Mesothelial cell of epicardium (in vitro differentiated cells): ENCODE measurements around the gene AS3MT. TPM values are rescaled to one million over a fixed set of nuclear protein-coding genes. Genes with fewer than 3 reads are reported as not detected.
"Not testable (repeated sequence)": the region's sequence is repeated elsewhere in the genome, so short reads cannot be mapped to it uniquely, and the experiment has no call there.

ENCODE experiments used
- DNase-seq, 2 experiments: peaks; one replicate each; pipeline ENCODE4 v3.0.0; 2021; ENCODE audit warnings: low spot score in 2 of 2; ENCODE audit not compliant: unreplicated experiment in 2 of 2
- H3K27ac Mint-ChIP-seq: 2 replicates; pipeline ENCODE4 v1.8.0; 2021; ENCODE audit warnings: mixed read lengths
- H3K27me3 Mint-ChIP-seq: 2 replicates; pipeline ENCODE4 v1.8.0; 2021; ENCODE audit warnings: low read depth, mixed read lengths
- H3K36me3 Mint-ChIP-seq: 2 replicates; pipeline ENCODE4 v1.8.0; 2021; ENCODE audit warnings: mixed read lengths
- H3K4me1 Mint-ChIP-seq: 2 replicates; pipeline ENCODE4 v1.8.0; 2021; ENCODE audit warnings: mixed read lengths
- H3K4me3 Mint-ChIP-seq: 2 replicates; pipeline ENCODE4 v1.8.0; 2021; ENCODE audit warnings: mild to moderate bottlenecking, moderate library complexity, mixed read lengths
- H3K9me3 Mint-ChIP-seq: 2 replicates; pipeline ENCODE4 v1.8.0; 2021; ENCODE audit warnings: mixed read lengths
- CTCF ChIP-seq: fragments of 200-600 bp; sonication (generic); IDR thresholded peaks from one replicate; pipeline ENCODE4 v1.5.0; 2021; ENCODE audit warnings: antibody characterized with exemption; ENCODE audit not compliant: unreplicated experiment
- total RNA-seq: library from RNA; stranded (reverse); gene quantifications from 3 replicates; pipeline ENCODE4 v1.2.1, GENCODE V29; 2021

AS3MT gene
- total RNA-seq, 1 donor from 2014 or later: 8.7 TPM

- peaks cover 12% of the 10 kb centered on the region for H3K36me3 Mint-ChIP-seq
- H3K9me3 Mint-ChIP-seq: peaks cover 22% of the 10 kb centered on the region
- H3K4me1 Mint-ChIP-seq: peaks cover 5% of the 10 kb centered on the region
- H3K4me3 Mint-ChIP-seq: no peak within 1 kb of the TSS
- no peak within 1 kb of the TSS for H3K27ac Mint-ChIP-seq
- peak in 1 of 2 experiments; percentile 45 for DNase-seq
- peaks cover 12% of the 10 kb centered on the region for H3K27me3 Mint-ChIP-seq
- TF ChIP-seq CTCF: no peak
Measured at GRCh38 chr10:102837230-102837721, 32.0 kb upstream of the AS3MT start, which contains the start of gene CYP17A1. Gene CYP17A1 (minus strand): TSS chr10:102837413. CDS start chr10:102837361, 52 bp downstream.

- H3K27ac Mint-ChIP-seq, H3K4me3 Mint-ChIP-seq, H3K4me1 Mint-ChIP-seq, DNase-seq: not testable (repeated sequence)
- H3K9me3 Mint-ChIP-seq: peaks cover 22% of the 10 kb centered on the region
- H3K27me3 Mint-ChIP-seq: peaks cover 12% of the 10 kb centered on the region
- H3K36me3 Mint-ChIP-seq: peaks cover 12% of the 10 kb centered on the region
Measured at GRCh38 chr10:102838276-102838927, 30.9 kb upstream of the AS3MT start.

GRCh38 chr10:102841827-102842345, 27.4 kb upstream of the AS3MT start:
- Mint-ChIP-seq H3K4me3 (no peak overlapping the region), H3K9me3 (peaks cover 39% of the 10 kb centered on the region), H3K4me1 (peaks cover 5% of the 10 kb centered on the region), H3K36me3 (peaks cover 17% of the 10 kb centered on the region), H3K27me3 (peaks cover 12% of the 10 kb centered on the region), H3K27ac (no peak overlapping the region)
- no peak for TF ChIP-seq CTCF
- no peak for DNase-seq

- DNase-seq, H3K4me3 Mint-ChIP-seq, H3K4me1 Mint-ChIP-seq, H3K27ac Mint-ChIP-seq, H3K36me3 Mint-ChIP-seq: not testable (repeated sequence)
- Mint-ChIP-seq H3K27me3 (peaks cover 12% of the 10 kb centered on the region), H3K9me3 (peaks cover 34% of the 10 kb centered on the region)
Measured at GRCh38 chr10:102843139-102843538, 26.1 kb upstream of the AS3MT start.

- not testable (repeated sequence) for H3K4me3 Mint-ChIP-seq, H3K4me1 Mint-ChIP-seq, H3K27ac Mint-ChIP-seq, DNase-seq, H3K36me3 Mint-ChIP-seq
- H3K27me3 Mint-ChIP-seq: peaks cover 12% of the 10 kb centered on the region
- H3K9me3 Mint-ChIP-seq: peaks cover 24% of the 10 kb centered on the region
Measured at GRCh38 chr10:102844190-102844776, 25.0 kb upstream of the AS3MT start.

GRCh38 chr10:102845352-102845902, 23.8 kb upstream of the AS3MT start:
- Mint-ChIP-seq H3K27ac (no peak overlapping the region), H3K4me1 (no peaks in the 10 kb centered on the region), H3K36me3 (peaks cover 5% of the 10 kb centered on the region), H3K4me3 (no peak overlapping the region), H3K9me3 (peaks cover 20% of the 10 kb centered on the region), H3K27me3 (peaks cover 5% of the 10 kb centered on the region)
- TF ChIP-seq CTCF: no peak
- no peak for DNase-seq

GRCh38 chr10:102850025-102850518, 19.2 kb upstream of the AS3MT start:
- H3K27me3 Mint-ChIP-seq: no peaks in the 10 kb centered on the region
- peaks cover 3% of the 10 kb centered on the region for H3K4me1 Mint-ChIP-seq
- no peak for DNase-seq
- no peak for TF ChIP-seq CTCF
- no peaks in the 10 kb centered on the region for H3K36me3 Mint-ChIP-seq
- no peak overlapping the region for H3K4me3 Mint-ChIP-seq
- H3K9me3 Mint-ChIP-seq: peaks cover 10% of the 10 kb centered on the region
- H3K27ac Mint-ChIP-seq: no peak overlapping the region

- not testable (repeated sequence) for H3K36me3 Mint-ChIP-seq, H3K27ac Mint-ChIP-seq, H3K4me3 Mint-ChIP-seq, H3K9me3 Mint-ChIP-seq, H3K27me3 Mint-ChIP-seq, DNase-seq
- peaks cover 12% of the 10 kb centered on the region for H3K4me1 Mint-ChIP-seq
Measured at GRCh38 chr10:102853237-102853636, 16.0 kb upstream of the AS3MT start.

GRCh38 chr10:102855731-102856436, 13.4 kb upstream of the AS3MT start:
- Mint-ChIP-seq H3K4me3 (peak overlapping the region; percentile 56), H3K27ac (peak overlapping the region; percentile 59), H3K4me1 (peaks cover 12% of the 10 kb centered on the region)
- not testable (repeated sequence) for H3K9me3 Mint-ChIP-seq, H3K27me3 Mint-ChIP-seq, H3K36me3 Mint-ChIP-seq, DNase-seq
